ENCODE results near the gene NCF2. TPM values are rescaled to one million over a fixed set of nuclear protein-coding genes. Genes with fewer than 3 reads are reported as not detected.

Gene NCF2
- total RNA-seq, 2 donors from 2014 or later, result 8.3 to 9.6 TPM

DNA sequence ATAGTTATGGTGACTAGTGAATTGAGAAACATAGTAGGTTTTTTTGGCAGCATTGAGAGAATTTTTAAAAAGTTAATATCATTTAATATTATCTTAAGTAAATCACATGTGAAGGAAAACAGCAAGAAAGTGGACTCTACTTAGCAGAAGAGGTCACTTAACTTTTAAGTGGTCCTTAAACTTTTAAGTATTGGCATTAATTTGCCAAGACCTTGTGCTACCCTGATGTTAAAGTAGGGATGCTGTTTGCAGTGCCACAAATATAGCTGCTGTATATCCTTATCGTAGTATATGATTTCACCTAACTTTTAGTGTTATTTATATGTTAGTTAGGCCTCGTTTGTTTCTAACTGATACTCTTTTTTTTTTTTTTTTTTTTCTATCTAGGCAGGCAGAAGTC is 77.8 kb downstream of the NCF2 start:
- no peaks in the 10 kb centered on the region for H3K27me3 ChIP-seq
- WGBS, 2 donors, result 53 to 55% methylated on average over 2 of the region's 2 CpGs
- TF ChIP-seq, protein P1, sequence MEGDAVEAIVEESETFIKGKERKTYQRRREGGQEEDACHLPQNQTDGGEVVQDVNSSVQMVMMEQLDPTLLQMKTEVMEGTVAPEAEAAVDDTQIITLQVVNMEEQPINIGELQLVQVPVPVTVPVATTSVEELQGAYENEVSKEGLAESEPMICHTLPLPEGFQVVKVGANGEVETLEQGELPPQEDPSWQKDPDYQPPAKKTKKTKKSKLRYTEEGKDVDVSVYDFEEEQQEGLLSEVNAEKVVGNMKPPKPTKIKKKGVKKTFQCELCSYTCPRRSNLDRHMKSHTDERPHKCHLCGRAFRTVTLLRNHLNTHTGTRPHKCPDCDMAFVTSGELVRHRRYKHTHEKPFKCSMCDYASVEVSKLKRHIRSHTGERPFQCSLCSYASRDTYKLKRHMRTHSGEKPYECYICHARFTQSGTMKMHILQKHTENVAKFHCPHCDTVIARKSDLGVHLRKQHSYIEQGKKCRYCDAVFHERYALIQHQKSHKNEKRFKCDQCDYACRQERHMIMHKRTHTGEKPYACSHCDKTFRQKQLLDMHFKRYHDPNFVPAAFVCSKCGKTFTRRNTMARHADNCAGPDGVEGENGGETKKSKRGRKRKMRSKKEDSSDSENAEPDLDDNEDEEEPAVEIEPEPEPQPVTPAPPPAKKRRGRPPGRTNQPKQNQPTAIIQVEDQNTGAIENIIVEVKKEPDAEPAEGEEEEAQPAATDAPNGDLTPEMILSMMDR (IDR thresholded peaks at IDR 0.05), result no peak
- no peak for TF ChIP-seq POLR2A (IDR thresholded peaks at IDR 0.05)
- peaks cover 19% of the 10 kb centered on the region for H3K4me1 ChIP-seq
- no peak for ATAC-seq
- intact Hi-C loops (cut with DNase I), result no loop called here
- no peaks in the 10 kb centered on the region for H3K9me3 ChIP-seq
- no peak overlapping the region for H3K27ac ChIP-seq
- DNase-seq, result no peak
- H3K4me3 ChIP-seq, result no peak overlapping the region
- H3K36me3 ChIP-seq (replicated peaks in 1 of 2; ENCODE audit: insufficient read depth in 1 of 2, low read depth in 2 of 2), result no peaks in the 10 kb centered on the region

GRCh38 chr1:183508694-183509093 is 81.6 kb downstream of the NCF2 start:
- H3K9me3 ChIP-seq, result no peaks in the 10 kb centered on the region
- 87 to 97% methylated on average over 1 of the region's 1 CpG for WGBS, 2 donors
- no peak for DNase-seq

GRCh38 chr1:183506561-183506960 is 83.7 kb downstream of the NCF2 start:
- TF ChIP-seq POLR2A (IDR thresholded peaks at IDR 0.05), result no peak
- TF ChIP-seq, protein P1 (IDR thresholded peaks at IDR 0.05), result no peak
- Histone ChIP-seq H3K4me1 (peaks cover 11% of the 10 kb centered on the region), H3K9me3 (no peaks in the 10 kb centered on the region), H3K27me3 (no peaks in the 10 kb centered on the region), H3K4me3 (no peak overlapping the region), H3K36me3 (replicated peaks in 1 of 2; ENCODE audit: insufficient read depth in 1 of 2, low read depth in 2 of 2) (no peaks in the 10 kb centered on the region), H3K27ac (no peak overlapping the region)
- WGBS, 2 donors, result 86 to 92% methylated on average over 4 of the region's 4 CpGs
- intact Hi-C loops (cut with DNase I), result no loop called here
- ATAC-seq (no peak), DNase-seq (no peak)

More at GRCh38 chr1:183508694-183509093, 81.6 kb downstream of the NCF2 start:
- Histone ChIP-seq H3K27me3 (no peaks in the 10 kb centered on the region), H3K4me1 (peaks cover 12% of the 10 kb centered on the region), H3K36me3 (replicated peaks in 1 of 2; ENCODE audit: insufficient read depth in 1 of 2, low read depth in 2 of 2) (no peaks in the 10 kb centered on the region), H3K4me3 (no peak overlapping the region), H3K27ac (no peak overlapping the region)
- intact Hi-C loops (cut with DNase I), result no loop called here
- no peak for ATAC-seq
- TF ChIP-seq, protein P1 (IDR thresholded peaks at IDR 0.05), result no peak
- no peak for TF ChIP-seq POLR2A (IDR thresholded peaks at IDR 0.05)

Other genes with a start within 250 kb of the NCF2 start
- 1 to 10 TPM; 1.0 to 1.3 TPM for gene NMNAT2, start 172.1 kb downstream of the NCF2 start, total RNA-seq
- 10 to 100 TPM; 22.4 to 34.2 TPM for gene SMG7, start 118.0 kb downstream of the NCF2 start, total RNA-seq
- 10 to 100 TPM; 29.3 to 52.4 TPM for gene ARPC5, start 45.3 kb upstream of the NCF2 start, total RNA-seq
- not detected for gene APOBEC4, start 62.9 kb upstream of the NCF2 start, total RNA-seq
- gene RGL1, start 214.7 kb upstream of the NCF2 start, total RNA-seq, result 10 to 100 TPM in 1 of 2 donors, 1 to 10 TPM in 1; 9.9 to 16.2 TPM

Measured in body of pancreas (tissue), 4 donors.